ENCODE results near the gene CYB5B.
A peak's percentile ranks its signal among the peaks of the same experiment; 100 is the strongest.

The CYB5B gene, protein sequence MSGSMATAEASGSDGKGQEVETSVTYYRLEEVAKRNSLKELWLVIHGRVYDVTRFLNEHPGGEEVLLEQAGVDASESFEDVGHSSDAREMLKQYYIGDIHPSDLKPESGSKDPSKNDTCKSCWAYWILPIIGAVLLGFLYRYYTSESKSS

DNA sequence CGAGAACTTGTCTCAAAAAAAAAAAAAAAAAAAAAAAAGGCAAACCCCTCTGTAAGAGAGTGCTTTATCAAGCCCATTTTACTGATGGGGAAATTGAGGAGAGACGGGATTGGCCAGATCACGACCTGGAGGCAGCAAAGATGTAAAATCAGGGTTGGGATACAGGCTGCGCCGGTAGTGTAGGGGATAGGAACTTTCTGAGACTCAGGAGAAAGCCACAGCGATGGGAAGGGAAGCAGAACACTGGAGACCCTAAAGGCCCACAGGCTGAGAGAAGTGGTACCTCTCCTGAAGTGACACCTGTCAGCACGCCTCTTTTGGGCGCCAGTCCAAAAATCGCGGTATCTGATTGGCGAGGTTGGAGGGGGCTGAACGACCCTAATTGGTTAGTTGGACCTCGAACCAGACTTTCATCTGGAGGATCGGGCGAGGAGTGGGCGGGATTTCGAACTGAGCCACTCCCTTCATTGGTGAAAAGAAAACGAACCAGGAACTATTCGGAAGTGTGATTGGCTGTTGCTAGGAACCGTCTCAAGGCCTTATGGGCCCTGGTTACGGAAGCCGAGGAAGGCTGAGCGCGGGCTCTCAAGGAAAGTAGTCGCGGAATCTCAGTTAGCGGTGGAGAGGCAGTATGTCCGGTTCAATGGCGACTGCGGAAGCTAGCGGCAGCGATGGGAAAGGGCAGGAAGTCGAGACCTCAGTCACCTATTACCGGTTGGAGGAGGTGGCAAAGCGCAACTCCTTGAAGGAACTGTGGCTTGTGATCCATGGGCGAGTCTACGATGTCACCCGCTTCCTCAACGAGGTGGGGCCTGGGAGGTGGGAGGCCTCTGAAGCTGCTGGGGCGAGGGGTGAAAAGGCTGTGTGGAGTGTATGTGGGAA is at the start of gene CYB5B:
CYB5B (plus strand) TSS at position 567 of the 882 bp plus-strand sequence; CDS start at position 632, 65 bp downstream.
- DNase-seq (ENCODE audit: low spot score) (peak; percentile 97), FAIRE-seq (peak; percentile 95)

DNA sequence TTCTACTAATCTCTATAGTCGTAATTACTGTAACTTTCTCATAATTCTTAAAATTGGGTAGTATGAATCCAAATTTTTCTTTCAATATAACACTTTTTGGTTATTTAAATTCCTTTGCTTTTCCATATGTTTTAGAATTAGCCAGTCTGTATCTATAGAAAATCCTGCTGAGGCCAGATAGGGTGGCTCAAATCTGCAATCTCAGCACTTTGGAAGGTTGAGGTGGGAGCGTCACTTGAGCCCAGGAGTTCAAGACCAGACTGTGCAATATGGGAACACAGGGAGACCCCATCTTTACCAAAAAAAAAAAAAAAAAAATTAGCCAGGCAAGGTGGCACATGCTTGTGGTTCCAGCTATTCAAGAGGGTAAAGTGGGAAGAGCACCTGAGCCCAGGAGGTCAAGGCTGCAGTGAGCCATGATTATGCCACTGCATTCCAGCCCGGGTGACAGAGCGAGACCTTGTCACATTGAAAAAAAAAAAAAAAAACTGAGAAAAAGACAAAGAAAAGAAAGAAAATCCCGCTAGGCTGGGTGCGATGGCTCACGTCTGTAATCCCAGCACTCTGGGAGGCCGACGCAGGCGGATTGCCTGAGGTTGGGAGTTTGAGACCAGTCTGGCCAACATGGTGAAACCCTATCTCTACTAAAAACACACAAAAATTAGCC is 47.9 kb upstream of the CYB5B start:
- DNase-seq (ENCODE audit: low spot score) (no peak), FAIRE-seq (no peak)

GRCh38 chr16:69378036-69378435 is 46.4 kb upstream of the CYB5B start:
- no peak for FAIRE-seq
- DNase-seq (ENCODE audit: low spot score), result no peak

DNA sequence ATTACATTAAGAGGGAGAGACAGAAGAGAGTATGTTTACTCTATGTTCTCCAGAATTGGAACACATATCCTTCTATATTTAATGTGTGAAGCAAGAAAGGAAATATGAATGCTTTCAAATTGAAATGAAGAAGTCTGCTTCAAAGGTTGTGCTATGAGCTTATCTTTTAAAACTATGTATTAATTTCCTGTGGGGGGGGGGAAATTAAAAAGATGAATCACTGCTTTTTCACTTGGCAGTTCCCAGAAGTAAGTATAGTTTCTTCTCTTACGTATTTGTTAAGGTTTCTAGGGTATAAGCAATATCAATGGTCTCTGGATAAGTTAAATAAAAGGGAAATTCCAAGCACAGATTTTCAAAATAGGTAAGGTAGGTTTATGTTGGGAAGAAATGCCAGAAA is 45.7 kb upstream of the CYB5B start:
- FAIRE-seq (no peak), DNase-seq (ENCODE audit: low spot score) (no peak)

- DNase-seq (ENCODE audit: low spot score), result no peak
- no peak for FAIRE-seq
These were observed 43.2 kb upstream of the CYB5B start for GRCh38 chr16:69381231-69381630.

- no peak for DNase-seq (ENCODE audit: low spot score)
- no peak for FAIRE-seq
These were observed 42.0 kb upstream of the CYB5B start for GRCh38 chr16:69382421-69382820.

DNA sequence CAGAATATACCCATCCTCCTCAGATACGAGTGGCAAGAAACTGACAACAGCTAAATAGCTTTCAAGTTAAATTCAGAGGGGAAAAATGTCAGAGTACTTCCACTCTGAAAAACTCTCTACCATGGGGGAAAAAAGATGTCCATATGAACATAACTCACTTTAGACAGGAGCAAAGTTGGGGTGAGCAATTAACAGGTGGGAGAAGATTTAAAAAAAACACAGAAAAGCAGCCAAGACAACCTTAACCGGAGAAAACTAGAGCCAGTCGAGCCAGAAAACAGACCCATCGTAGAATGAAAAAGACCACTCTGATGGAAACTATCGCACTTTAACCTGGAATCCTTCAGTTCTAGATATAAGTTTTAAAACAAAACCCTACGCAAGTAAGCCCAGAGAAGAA is 39.4 kb upstream of the CYB5B start:
- DNase-seq (ENCODE audit: low spot score), result no peak
- no peak for FAIRE-seq

GRCh38 chr16:69386596-69386995 is 37.8 kb upstream of the CYB5B start:
- DNase-seq (ENCODE audit: low spot score) (no peak), FAIRE-seq (no peak)

DNA sequence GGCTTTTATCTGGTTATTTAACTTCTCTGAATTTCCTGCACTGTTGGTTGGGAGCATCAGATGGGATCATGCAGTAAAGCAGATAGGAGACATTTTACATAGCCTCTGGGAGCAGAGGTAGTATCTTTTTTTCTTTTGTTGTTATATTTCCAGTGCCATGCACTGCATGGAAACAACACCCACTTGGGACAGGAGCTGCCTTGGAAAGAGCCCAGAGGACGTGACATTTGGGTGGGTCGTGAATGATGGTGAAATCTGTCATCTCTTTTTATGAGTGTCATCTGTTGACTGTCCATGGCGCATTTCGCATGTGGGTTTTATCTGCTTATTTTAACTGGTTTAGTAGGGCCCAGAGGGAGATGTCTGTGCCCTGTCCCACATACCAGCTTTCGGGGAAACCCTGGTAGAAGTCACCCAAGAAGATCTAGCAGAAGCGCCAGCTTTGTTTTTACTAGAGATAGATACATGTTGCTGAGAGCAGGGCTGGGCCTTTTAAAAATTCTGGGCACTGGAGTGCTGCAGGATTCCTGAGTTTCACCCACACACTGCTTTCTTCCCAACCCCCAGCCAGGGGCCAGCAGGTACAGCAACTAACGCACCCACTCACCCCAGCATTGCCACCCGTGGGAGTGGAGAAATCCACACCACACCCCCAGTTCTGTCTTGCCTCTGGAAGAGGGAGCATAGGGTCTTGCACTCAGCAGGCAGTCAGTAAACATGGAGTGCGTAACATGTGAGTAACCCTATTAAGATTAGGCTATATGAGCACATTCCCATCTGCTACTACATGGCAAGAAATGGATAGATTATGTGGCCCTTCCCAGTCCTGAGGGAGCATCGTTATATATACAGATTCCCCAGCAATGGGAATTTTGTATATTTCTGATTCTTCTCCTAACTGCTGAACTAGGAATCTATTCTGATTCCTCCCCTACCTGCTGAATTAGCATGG is 30.2 kb upstream of the CYB5B start:
- no peak for FAIRE-seq
- no peak for DNase-seq (ENCODE audit: low spot score)

DNA sequence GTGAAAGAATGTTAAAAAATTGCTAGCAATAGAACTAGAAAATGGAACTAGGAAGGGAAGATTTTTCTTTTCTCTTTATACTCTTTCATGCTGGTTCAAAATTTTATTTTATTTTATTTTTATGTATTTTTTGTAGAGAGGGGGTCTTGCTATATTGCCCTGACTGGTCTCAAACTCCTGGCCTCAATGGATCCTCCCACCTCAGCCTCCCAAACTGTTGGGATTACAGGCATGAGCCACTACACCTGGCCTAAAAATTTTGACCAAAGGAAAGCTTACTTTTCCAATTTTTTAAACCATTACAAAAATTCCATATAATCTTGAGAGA is 28.6 kb upstream of the CYB5B start:
- DNase-seq (ENCODE audit: low spot score) (no peak), FAIRE-seq (no peak)

- peak; percentile 67 for DNase-seq (ENCODE audit: low spot score)
- FAIRE-seq, result peak; percentile 66
These were observed 28.0 kb upstream of the CYB5B start for GRCh38 chr16:69396187-69397061.

DNA sequence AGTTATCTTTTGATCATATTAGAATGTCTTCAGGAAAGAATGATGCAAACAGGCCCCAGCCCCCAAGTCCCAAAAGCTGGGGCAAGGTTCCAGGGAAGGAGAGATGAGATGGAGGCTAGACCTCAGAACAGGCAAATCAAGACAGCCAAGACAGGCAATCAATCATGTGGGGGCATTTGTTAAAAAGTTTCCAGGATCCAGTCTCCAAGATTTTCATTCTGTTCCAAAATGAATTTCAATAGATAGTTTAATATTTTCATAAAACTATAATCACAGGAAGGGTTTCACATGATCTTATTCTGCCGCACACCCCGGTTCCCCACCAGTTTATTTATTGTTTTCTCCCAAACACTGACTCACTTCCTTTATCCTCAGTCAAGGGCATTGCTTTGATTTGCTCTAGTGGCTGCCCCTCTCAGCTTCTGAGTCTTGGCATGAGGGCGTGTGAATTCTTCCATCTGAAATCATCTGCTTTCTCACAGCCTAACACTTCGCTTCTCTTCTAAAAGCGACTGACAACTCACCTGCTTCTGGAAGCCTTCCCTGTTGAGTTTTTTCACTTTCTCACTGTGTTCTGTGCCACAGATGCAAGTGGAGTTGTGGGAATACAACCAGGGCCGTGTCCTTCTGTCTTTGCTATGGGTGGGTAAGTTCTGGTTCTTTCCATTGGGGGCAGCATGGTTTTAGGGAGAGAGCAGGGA is 26.4 kb upstream of the CYB5B start:
- DNase-seq (ENCODE audit: low spot score) (peak; percentile 22), FAIRE-seq (no peak)

- no peak for DNase-seq (ENCODE audit: low spot score)
- FAIRE-seq, result no peak
These were observed 25.1 kb upstream of the CYB5B start for GRCh38 chr16:69399361-69399760.

DNA sequence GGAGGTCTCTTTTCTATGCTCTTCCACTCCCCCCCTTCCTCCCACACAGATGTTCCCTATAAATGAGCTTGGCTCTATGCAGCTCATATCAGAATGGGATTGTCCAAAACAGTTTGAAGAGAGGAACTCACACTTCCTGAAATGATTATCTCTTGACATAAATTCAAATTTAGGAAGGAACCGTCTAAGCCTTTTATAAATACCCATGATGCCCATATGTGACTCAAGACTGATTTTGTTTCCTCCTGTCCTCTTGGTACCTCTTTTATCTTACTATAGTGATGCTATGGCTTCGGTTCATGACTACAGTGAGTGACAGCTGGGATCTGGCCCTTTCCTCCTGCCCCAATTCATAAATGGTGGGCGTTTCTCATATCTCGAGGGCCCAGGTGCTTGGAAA is 22.0 kb upstream of the CYB5B start:
- DNase-seq (ENCODE audit: low spot score), result no peak

GRCh38 chr16:69404275-69404805 is 20.1 kb upstream of the CYB5B start:
- FAIRE-seq (no peak), DNase-seq (ENCODE audit: low spot score) (no peak)

More for the DNA sequence above, 22.0 kb upstream of the CYB5B start:
- no peak for FAIRE-seq

DNA sequence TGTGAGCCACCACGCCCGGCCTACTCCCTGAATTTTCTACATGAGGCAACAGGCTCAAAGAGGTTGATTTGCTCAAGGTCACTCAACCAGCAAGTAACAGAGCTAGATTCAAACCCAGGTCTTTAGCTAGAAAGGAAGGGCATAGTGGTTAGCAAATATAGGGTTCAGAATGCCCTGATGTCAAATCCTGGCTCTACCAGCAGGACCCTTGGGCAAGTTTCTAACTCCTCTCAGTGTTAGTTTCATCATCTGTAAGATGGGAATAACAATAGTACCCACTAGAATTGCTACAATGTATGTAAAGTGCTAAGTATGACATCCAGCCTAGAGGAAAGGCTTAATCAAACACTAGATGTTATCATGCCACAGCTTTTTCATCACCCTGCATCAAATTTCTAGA is 19.1 kb upstream of the CYB5B start:
- no peak for FAIRE-seq
- no peak for DNase-seq (ENCODE audit: low spot score)

GRCh38 chr16:69405757-69406156 is 18.7 kb upstream of the CYB5B start:
- no peak for DNase-seq (ENCODE audit: low spot score)
- FAIRE-seq, result no peak

- DNase-seq (ENCODE audit: low spot score), result no peak
- no peak for FAIRE-seq
These were observed 17.6 kb upstream of the CYB5B start for GRCh38 chr16:69406780-69407331.

- FAIRE-seq (no peak), DNase-seq (ENCODE audit: low spot score) (no peak)
These were observed 16.6 kb upstream of the CYB5B start for GRCh38 chr16:69407702-69408323.
